NCI-H1694 (cell line): Measurements from ENCODE around the gene ATP1A4.

Experiments
- DNase-seq: peaks from one replicate; lab custom pipeline; 2025; lab: John Stamatoyannopoulos, UW

Gene ATP1A4

GRCh38 chr1:160228431-160228830 lies 77.0 kb downstream of the ATP1A4 start:
- no peak for DNase-seq

- no peak for DNase-seq
These were observed 81.5 kb downstream of the ATP1A4 start for GRCh38 chr1:160232911-160233310.
